ENCODE results near the gene NXPE3.

- TF ChIP-seq ZFP30 (CRISPR knock-in tag; IDR thresholded peaks at IDR 0.05) = no peak
- TF ChIP-seq RARB (CRISPR knock-in tag; IDR thresholded peaks at IDR 0.05) = no peak
- no peak for TF ChIP-seq ZC3H10 (CRISPR knock-in tag; IDR thresholded peaks at IDR 0.05)
- TF ChIP-seq ZFP3 (CRISPR knock-in tag; IDR thresholded peaks at IDR 0.05) = no peak
- no peak for TF ChIP-seq BACH2 (CRISPR knock-in tag; IDR thresholded peaks at IDR 0.05; ENCODE audit: borderline replicate concordance)
- TF ChIP-seq ZNF70 (CRISPR knock-in tag; IDR thresholded peaks at IDR 0.05) = no peak
- TF ChIP-seq ARNTL (CRISPR knock-in tag; IDR thresholded peaks at IDR 0.05; ENCODE audit: borderline replicate concordance, low read depth) = no peak
- TF ChIP-seq SNAI2 (CRISPR knock-in tag; IDR thresholded peaks at IDR 0.05) = no peak
- no peak for TF ChIP-seq PATZ1 (CRISPR knock-in tag; IDR thresholded peaks at IDR 0.05; ENCODE audit: borderline replicate concordance)
- no peak for TF ChIP-seq ZNF8 (CRISPR knock-in tag; IDR thresholded peaks at IDR 0.05)
- TF ChIP-seq TOX (CRISPR knock-in tag; IDR thresholded peaks at IDR 0.05; ENCODE audit: borderline replicate concordance) = no peak
- TF ChIP-seq, protein P1, sequence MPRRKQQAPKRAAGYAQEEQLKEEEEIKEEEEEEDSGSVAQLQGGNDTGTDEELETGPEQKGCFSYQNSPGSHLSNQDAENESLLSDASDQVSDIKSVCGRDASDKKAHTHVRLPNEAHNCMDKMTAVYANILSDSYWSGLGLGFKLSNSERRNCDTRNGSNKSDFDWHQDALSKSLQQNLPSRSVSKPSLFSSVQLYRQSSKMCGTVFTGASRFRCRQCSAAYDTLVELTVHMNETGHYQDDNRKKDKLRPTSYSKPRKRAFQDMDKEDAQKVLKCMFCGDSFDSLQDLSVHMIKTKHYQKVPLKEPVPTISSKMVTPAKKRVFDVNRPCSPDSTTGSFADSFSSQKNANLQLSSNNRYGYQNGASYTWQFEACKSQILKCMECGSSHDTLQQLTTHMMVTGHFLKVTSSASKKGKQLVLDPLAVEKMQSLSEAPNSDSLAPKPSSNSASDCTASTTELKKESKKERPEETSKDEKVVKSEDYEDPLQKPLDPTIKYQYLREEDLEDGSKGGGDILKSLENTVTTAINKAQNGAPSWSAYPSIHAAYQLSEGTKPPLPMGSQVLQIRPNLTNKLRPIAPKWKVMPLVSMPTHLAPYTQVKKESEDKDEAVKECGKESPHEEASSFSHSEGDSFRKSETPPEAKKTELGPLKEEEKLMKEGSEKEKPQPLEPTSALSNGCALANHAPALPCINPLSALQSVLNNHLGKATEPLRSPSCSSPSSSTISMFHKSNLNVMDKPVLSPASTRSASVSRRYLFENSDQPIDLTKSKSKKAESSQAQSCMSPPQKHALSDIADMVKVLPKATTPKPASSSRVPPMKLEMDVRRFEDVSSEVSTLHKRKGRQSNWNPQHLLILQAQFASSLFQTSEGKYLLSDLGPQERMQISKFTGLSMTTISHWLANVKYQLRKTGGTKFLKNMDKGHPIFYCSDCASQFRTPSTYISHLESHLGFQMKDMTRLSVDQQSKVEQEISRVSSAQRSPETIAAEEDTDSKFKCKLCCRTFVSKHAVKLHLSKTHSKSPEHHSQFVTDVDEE (CRISPR knock-in tag; IDR thresholded peaks at IDR 0.05) = no peak
Observed at GRCh38 chr3:101791778-101792177, 12.8 kb downstream of the NXPE3 start.

All from SK-N-SH treated with all-trans-retinoic acid at 6 μM for 48 hours (cell line).